GM18520 (cell line): ENCODE results near the gene MAP2K5.

ENCODE experiments used
- ATAC-seq: cut with Tn5 transposase; IDR thresholded peaks from one replicate; pipeline ENCODE4 v1.9.1; 2021; ENCODE audit not compliant: unreplicated experiment

MAP2K5 gene

GRCh38 chr15:67521029-67521782 is 21.3 kb upstream of the MAP2K5 start, which contains the start of gene C15orf61:
Gene C15orf61 (plus strand): TSS chr15:67521131. CDS start chr15:67521249, 118 bp downstream.
- peak; percentile 67 for ATAC-seq

DNA sequence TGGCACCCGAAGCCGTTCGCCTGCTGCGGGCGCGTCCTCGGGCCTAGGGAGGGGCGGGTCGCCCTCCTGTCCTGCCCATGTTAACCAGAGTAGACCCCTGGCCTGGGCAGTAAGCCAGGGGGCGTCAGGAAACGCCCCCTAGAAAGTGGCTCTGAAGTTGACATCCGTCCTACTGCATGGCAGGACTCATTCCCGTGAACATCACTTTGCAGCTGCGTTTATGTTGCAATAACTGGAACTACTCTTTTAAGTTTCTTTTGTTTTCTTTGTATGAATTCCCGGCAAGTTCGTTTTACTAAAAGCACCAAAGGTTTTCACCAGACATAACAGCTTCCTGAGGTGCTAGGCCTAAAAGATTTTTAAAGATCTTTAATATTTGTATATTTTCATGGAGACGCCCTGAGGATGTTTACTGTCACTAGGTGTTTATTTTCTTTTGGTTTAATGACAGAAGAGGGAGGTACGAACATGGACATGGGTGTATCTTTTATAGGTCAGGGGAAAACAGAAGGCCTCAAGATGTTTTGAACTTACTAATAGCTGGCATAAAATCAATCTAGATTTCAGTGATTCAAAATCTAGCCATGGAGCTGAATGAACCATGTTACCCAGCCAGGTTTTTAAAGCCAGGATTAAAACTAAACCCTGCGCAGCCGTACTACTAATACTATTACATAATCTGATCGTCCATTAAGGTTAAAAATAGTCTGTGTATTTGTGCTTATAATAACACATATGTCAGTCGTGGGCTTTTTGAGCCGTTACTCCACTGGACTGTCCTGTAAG is 20.5 kb upstream of the MAP2K5 start:
- ATAC-seq = no peak

- ATAC-seq = no peak
Measured at GRCh38 chr15:67523330-67523729, 19.2 kb upstream of the MAP2K5 start.

DNA sequence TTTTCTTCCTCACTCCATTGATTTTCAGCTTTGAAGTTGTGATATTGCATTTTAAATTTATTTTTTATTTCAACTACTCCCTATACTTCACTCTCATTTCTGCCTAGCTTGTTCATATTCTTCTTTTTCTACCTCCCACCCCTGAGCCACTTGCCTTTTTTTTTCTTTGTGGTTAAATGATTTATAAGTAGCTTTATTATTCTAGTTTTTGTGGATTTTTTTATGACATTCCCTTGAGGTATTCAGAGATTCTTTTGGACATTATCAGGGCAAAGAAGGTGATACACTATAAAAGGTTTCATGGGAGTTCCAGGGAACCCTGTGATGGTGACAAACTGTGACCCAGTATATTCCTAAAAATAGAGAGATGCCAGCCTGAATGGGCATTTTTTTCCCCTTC is 18.3 kb upstream of the MAP2K5 start:
- ATAC-seq = no peak

GRCh38 chr15:67528513-67528912 is 14.0 kb upstream of the MAP2K5 start:
- no peak for ATAC-seq

DNA sequence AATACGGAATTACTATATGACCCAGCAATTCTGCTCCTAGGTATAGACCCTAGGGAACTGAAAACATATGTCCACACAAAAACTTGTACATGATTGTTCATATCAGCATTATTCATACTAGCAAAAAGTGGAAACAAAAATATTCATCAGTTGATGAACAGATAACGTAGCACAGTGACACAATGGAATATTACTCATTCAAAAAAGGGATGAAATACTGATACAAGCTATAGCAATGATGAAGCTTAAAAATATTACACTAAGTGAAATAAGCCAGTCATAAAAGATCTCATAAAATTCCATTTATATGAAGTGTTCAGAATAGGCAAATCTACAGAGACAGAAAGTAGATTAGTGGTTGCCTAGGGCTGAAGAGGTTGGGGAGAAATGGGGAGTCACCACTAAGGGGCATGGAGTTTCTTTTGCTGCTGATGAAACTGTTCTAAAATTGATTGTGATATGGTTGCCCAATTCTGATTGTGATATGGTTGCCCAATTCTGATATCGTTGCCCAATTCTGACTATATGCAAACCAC is 11.1 kb upstream of the MAP2K5 start:
- no peak for ATAC-seq

GRCh38 chr15:67533873-67534272 is 8.6 kb upstream of the MAP2K5 start:
- ATAC-seq = no peak

- no peak for ATAC-seq
Measured at GRCh38 chr15:67534360-67534759, 8.1 kb upstream of the MAP2K5 start.

DNA sequence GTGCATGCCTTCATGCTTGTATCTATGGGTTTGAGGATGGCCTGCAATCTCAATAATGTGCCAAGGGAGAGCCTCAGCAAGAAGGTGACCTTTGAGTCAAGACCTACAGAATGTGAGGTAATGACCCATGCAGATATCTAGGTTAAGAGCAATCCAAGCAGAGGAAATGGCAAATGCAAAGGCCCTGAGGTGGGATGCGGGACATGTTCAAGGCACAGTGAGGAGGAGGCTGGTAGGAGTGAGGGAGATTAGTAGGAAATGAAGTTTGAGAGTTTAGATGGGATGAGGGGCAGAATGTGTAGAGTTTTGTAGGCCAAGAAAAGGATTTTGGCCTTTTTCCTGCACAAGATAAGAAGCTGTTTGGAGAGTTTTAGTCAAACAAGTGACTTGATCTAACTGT is 4.7 kb upstream of the MAP2K5 start:
- no peak for ATAC-seq

GRCh38 chr15:67543348-67543718 is 830 bp downstream of the MAP2K5 start:
- no peak for ATAC-seq

GRCh38 chr15:67544475-67544874 is 2.0 kb downstream of the MAP2K5 start:
- no peak for ATAC-seq

GRCh38 chr15:67545864-67546263 is 3.4 kb downstream of the MAP2K5 start:
- ATAC-seq = no peak

DNA sequence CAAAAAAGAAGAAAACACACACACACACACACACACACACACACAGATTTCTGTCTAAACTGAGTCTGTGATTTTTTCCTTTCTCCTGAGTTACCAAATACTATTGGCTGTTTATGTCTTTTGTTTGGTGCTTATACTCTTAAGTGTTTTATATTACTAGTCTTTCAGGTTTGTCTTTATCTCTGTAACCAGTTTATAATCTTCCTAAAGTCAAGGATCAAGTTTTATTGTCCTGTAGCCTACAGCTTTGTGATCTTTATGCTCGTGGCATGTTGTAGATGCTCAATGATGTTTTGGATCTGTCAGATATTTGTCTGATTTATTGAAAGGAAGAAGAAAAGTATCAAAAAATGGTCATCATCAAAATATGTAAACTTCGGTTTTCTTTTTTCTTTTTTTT is 4.6 kb downstream of the MAP2K5 start:
- ATAC-seq = no peak

DNA sequence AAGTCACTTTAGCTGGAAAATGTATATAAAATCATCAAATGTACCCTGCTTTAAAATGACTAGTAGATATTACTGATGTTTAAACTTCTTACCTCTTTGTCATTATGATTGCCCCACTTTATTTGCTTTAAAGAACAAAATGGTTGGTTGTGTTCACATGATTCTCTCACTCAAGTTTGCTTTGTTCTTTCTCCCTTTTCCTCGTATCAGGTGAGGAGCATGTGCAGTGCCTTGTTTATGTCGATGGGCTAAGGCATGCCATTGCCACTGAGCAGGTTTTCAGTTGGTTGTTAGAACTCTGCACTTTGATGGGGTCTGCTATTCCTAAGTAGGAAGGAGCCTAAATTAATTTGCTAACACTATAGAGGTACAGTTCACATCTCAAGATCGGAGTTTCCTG is 5.3 kb downstream of the MAP2K5 start:
- no peak for ATAC-seq

DNA sequence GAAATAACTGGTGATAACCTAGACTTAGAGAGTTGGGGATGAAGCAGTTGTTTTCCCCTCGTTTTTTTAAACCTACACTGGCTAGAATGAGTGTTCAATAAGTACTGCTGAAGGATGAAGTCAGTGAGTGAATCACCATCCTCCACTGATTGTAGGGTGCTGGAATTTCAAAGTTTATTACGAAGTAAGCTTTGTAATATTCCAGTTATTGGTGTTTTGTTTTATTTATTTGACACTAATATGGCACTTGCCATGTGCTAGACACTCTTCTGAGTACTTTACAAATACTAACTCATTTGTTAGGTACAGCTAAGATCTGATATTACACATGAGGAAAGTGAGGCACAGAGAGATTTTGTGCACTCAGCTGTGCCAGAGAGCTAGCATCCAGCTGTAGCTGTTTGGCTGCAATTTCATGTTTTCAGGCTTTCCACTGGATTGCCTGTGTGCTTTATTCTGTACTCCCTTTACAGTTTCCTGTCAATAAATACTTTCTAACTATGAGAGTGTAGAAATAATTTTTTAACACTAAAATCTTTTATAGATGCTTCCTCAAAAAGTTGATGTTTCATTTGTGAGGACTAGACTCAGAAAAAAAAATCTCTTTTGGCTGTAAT is 5.8 kb downstream of the MAP2K5 start:
- ATAC-seq = no peak

- no peak for ATAC-seq
Measured at GRCh38 chr15:67548862-67549651, 6.6 kb downstream of the MAP2K5 start.

DNA sequence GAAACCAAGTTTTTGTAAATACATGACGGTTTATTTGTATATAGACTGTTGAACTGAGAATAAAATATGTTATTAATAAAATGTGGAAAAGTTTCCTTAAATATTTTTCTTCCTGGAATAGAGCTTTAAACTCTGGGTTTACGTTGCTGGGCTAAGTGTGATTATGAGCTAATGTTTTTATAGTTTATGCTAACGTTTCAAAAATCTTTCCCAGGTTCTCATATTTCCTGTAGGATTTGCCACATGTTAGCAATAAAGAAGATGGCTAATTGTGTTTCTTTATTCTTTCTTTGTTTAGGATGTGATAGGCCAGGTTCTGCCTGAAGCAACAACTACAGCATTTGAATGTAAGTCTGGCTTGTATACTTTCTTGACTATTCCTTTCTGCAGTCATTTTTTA is 7.2 kb downstream of the MAP2K5 start:
- no peak for ATAC-seq

DNA sequence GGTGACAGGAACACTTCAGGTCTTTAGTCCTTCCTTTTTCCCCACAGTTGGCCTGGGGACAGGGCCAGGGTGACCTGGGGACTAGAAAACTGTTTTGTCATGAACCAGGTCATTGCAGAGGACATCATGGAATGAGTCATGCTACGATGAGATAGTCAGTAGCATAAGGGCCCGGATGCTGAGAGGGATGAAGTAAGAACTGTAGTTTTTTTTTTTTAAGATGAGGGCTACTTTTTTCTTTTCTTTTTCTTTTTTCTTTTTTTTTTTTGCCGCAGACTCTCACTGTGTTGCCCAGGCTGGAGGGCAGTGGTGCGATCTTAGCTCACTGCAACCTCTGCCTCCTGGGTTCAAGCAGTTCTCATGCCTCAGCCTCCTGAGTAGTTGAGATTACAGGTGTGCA is 8.0 kb downstream of the MAP2K5 start:
- no peak for ATAC-seq

DNA sequence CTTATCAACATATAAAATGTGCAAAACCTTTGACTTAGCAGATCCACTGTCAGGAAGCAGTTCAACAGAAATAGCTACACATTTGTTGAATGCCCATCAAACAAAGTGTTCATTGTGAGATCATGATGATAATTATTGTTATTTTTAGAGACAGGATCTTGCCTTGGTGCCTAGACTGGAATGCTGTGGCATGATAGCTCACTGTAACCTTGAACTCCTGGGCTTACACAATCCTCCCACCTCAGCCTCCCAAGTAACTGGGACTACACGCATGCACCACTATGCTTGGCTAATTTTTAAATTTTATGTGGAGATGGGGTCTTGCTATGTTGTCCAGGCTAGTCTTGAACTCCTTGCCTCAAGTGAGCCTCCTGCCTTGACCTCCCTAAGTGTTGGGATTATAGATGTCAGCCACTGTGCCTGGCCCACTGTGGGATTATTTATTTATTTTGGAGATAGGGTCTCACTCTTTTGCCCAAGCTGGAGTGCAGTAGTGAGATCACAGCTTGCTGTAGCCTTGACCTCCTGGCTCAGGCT is 8.8 kb downstream of the MAP2K5 start:
- no peak for ATAC-seq

DNA sequence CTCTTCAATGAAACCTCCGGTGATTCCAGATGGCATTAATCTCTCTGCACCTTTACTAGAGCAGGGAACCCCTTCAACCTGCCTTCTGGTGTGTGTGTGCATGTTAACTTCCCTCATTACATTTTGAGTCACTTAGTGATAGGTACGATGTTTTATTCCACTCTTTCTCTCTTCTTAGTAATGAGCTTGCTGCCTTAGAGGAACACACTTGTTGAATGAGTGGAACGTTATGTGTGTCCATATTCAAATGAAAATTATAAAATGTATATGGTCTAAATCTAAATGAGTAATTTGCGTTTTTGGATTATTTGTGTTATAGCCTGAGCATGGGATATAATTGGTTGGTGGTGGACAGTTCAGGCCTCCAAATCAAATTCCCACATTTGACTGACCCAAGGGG is 12.1 kb downstream of the MAP2K5 start:
- ATAC-seq = no peak
